ENCODE data around the gene POLDIP2.
A peak's percentile ranks its signal among the peaks of the same experiment; 100 is the strongest.

POLDIP2 gene

GRCh38 chr17:28372945-28373274 lies 15.6 kb upstream of the POLDIP2 start:
- Mint-ChIP-seq H3K4me3 (peak overlapping the region; percentile 84), H3K9me3 (no peaks in the 10 kb centered on the region), H3K36me3 (peaks cover 12% of the 10 kb centered on the region), H3K27ac (peak overlapping the region; percentile 93), H3K4me1 (peaks cover 27% of the 10 kb centered on the region)
- ATAC-seq (no peak), DNase-seq (ENCODE audit: low spot score in 2 of 2) (no peak)

- H3K27ac Mint-ChIP-seq = peak overlapping the region; percentile 93
- H3K36me3 Mint-ChIP-seq = peaks cover 12% of the 10 kb centered on the region
- ATAC-seq (peak; percentile 3), DNase-seq (ENCODE audit: low spot score in 2 of 2) (no peak)
- H3K9me3 Mint-ChIP-seq = no peaks in the 10 kb centered on the region
- peaks cover 26% of the 10 kb centered on the region for H3K4me1 Mint-ChIP-seq
- peak overlapping the region; percentile 84 for H3K4me3 Mint-ChIP-seq
These were observed 15.0 kb upstream of the POLDIP2 start for GRCh38 chr17:28372203-28372944.

GRCh38 chr17:28371245-28372202 lies 14.2 kb upstream of the POLDIP2 start, which contains the start of gene SARM1:
Gene SARM1 (plus strand): TSS chr17:28371694. CDS start chr17:28372033, 339 bp downstream.
- DNase-seq (ENCODE audit: low spot score in 2 of 2) = peak; percentile 86 to 97

GRCh38 chr17:28370744-28371103 lies 13.4 kb upstream of the POLDIP2 start:
- ATAC-seq (no peak), DNase-seq (ENCODE audit: low spot score in 2 of 2) (no peak)
- H3K9me3 Mint-ChIP-seq = no peaks in the 10 kb centered on the region
- H3K36me3 Mint-ChIP-seq = peaks cover 12% of the 10 kb centered on the region
- H3K4me1 Mint-ChIP-seq = peaks cover 26% of the 10 kb centered on the region
- H3K27ac Mint-ChIP-seq = peak overlapping the region; percentile 93
- peak overlapping the region; percentile 84 for H3K4me3 Mint-ChIP-seq

More at GRCh38 chr17:28371245-28372202, 14.2 kb upstream of the POLDIP2 start, which contains the start of gene SARM1:
- Mint-ChIP-seq H3K36me3 (peaks cover 12% of the 10 kb centered on the region), H3K4me1 (peaks cover 26% of the 10 kb centered on the region), H3K4me3 (peak within 1 kb of the TSS; percentile 84), H3K27ac (peak within 1 kb of the TSS; percentile 93), H3K9me3 (no peaks in the 10 kb centered on the region)
- peak; percentile 91 for ATAC-seq

- Mint-ChIP-seq H3K4me1 (peaks cover 26% of the 10 kb centered on the region), H3K4me3 (peak within 1 kb of the TSS; percentile 84), H3K27ac (peak within 1 kb of the TSS; percentile 93), H3K36me3 (peaks cover 12% of the 10 kb centered on the region), H3K9me3 (no peaks in the 10 kb centered on the region)
- no peak for ATAC-seq
- no peak for DNase-seq (ENCODE audit: low spot score in 2 of 2)
These were observed 12.9 kb upstream of the POLDIP2 start, which contains the start of gene VTN for GRCh38 chr17:28370035-28370743. Gene VTN (minus strand): TSS chr17:28370307. CDS start chr17:28370203, 104 bp downstream.

GRCh38 chr17:28369684-28370034 lies 12.3 kb upstream of the POLDIP2 start:
- H3K27ac Mint-ChIP-seq = peak overlapping the region; percentile 83
- ATAC-seq (no peak), DNase-seq (ENCODE audit: low spot score in 2 of 2) (no peak)
- peaks cover 12% of the 10 kb centered on the region for H3K36me3 Mint-ChIP-seq
- H3K4me3 Mint-ChIP-seq = no peak overlapping the region
- H3K9me3 Mint-ChIP-seq = no peaks in the 10 kb centered on the region
- peaks cover 21% of the 10 kb centered on the region for H3K4me1 Mint-ChIP-seq

- no peak overlapping the region for H3K27ac Mint-ChIP-seq
- no peak overlapping the region for H3K4me3 Mint-ChIP-seq
- peaks cover 21% of the 10 kb centered on the region for H3K4me1 Mint-ChIP-seq
- peaks cover 12% of the 10 kb centered on the region for H3K36me3 Mint-ChIP-seq
- ATAC-seq (no peak), DNase-seq (ENCODE audit: low spot score in 2 of 2) (no peak)
- H3K9me3 Mint-ChIP-seq = no peaks in the 10 kb centered on the region
These were observed 11.8 kb upstream of the POLDIP2 start for GRCh38 chr17:28368915-28369683.

- peaks cover 17% of the 10 kb centered on the region for H3K36me3 Mint-ChIP-seq
- H3K4me3 Mint-ChIP-seq = no peak overlapping the region
- H3K27ac Mint-ChIP-seq = no peak overlapping the region
- no peaks in the 10 kb centered on the region for H3K9me3 Mint-ChIP-seq
- ATAC-seq (no peak), DNase-seq (ENCODE audit: low spot score in 2 of 2) (no peak)
- peaks cover 17% of the 10 kb centered on the region for H3K4me1 Mint-ChIP-seq
These were observed 11.0 kb upstream of the POLDIP2 start for GRCh38 chr17:28368306-28368831.

- peaks cover 23% of the 10 kb centered on the region for H3K36me3 Mint-ChIP-seq
- H3K4me3 Mint-ChIP-seq = no peak overlapping the region
- no peak overlapping the region for H3K27ac Mint-ChIP-seq
- peaks cover 11% of the 10 kb centered on the region for H3K4me1 Mint-ChIP-seq
- H3K9me3 Mint-ChIP-seq = no peaks in the 10 kb centered on the region
- DNase-seq (ENCODE audit: low spot score in 2 of 2) (no peak), ATAC-seq (no peak)
These were observed 10.4 kb upstream of the POLDIP2 start for GRCh38 chr17:28367641-28368305.

GRCh38 chr17:28366605-28367004 lies 9.3 kb upstream of the POLDIP2 start:
- DNase-seq (ENCODE audit: low spot score in 2 of 2) (no peak), ATAC-seq (no peak)
- H3K4me1 Mint-ChIP-seq = peaks cover 6% of the 10 kb centered on the region
- H3K9me3 Mint-ChIP-seq = no peaks in the 10 kb centered on the region
- H3K27ac Mint-ChIP-seq = no peak overlapping the region
- peaks cover 34% of the 10 kb centered on the region for H3K36me3 Mint-ChIP-seq
- no peak overlapping the region for H3K4me3 Mint-ChIP-seq

GRCh38 chr17:28365487-28365886 lies 8.2 kb upstream of the POLDIP2 start:
- Mint-ChIP-seq H3K36me3 (peaks cover 38% of the 10 kb centered on the region), H3K4me1 (no peaks in the 10 kb centered on the region), H3K9me3 (no peaks in the 10 kb centered on the region), H3K4me3 (no peak overlapping the region), H3K27ac (no peak overlapping the region)
- DNase-seq (ENCODE audit: low spot score in 2 of 2) (no peak), ATAC-seq (no peak)

GRCh38 chr17:28364665-28365363 lies 7.5 kb upstream of the POLDIP2 start, which contains the start of gene SEBOX:
Gene SEBOX (minus strand): TSS chr17:28365199. CDS start chr17:28365151, 48 bp downstream.
- H3K36me3 Mint-ChIP-seq = peaks cover 40% of the 10 kb centered on the region
- ATAC-seq = no peak
- no peaks in the 10 kb centered on the region for H3K9me3 Mint-ChIP-seq
- no peak within 1 kb of the TSS for H3K27ac Mint-ChIP-seq
- DNase-seq (ENCODE audit: low spot score in 2 of 2) = no peak
- no peak within 1 kb of the TSS for H3K4me3 Mint-ChIP-seq
- no peaks in the 10 kb centered on the region for H3K4me1 Mint-ChIP-seq

- no peaks in the 10 kb centered on the region for H3K4me1 Mint-ChIP-seq
- H3K27ac Mint-ChIP-seq = no peak overlapping the region
- H3K36me3 Mint-ChIP-seq = peaks cover 48% of the 10 kb centered on the region
- DNase-seq (ENCODE audit: low spot score in 2 of 2) (no peak), ATAC-seq (no peak)
- H3K9me3 Mint-ChIP-seq = no peaks in the 10 kb centered on the region
- no peak overlapping the region for H3K4me3 Mint-ChIP-seq
These were observed 6.7 kb upstream of the POLDIP2 start for GRCh38 chr17:28363776-28364650.
